HCEC 1CT (cell line): ENCODE results near the gene MORF4L1.
A peak's percentile ranks its signal among the peaks of the same experiment; 100 is the strongest.
"Not testable (repeated sequence)": the region's sequence is repeated elsewhere in the genome, so short reads cannot be mapped to it uniquely, and the experiment has no call there.

Experiments used
- DNase-seq: peaks from one replicate; pipeline ENCODE4 v3.0.0-alpha.2; 2017

The MORF4L1 gene

GRCh38 chr15:78872155-78872971 is at the start of gene MORF4L1:
Gene MORF4L1, plus strand, starts transcription at chr15:78872890. Its CDS starts 128 bp downstream, at chr15:78873018.
- DNase-seq = peak; percentile 93

DNA sequence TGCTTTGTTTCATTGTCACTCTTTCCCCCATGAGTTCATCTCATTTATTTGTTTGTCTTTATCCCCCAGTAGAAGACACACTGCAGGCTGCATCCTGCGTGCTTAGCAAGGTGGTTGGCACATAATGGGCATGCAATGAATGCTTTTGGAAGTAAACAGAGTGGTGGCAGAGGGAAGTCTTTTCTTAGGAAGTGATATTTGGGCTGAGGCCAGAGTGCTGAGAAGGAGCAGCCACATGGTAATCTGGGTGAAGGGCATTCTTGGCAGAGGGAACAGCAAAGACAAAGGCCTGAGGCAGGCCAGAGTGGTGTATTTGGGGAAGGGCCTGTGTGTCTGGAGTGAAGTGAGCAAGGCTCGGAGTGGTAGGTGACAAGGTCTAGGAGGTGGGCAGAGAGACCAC is 43.8 kb upstream of the MORF4L1 start:
- no peak for DNase-seq

DNA sequence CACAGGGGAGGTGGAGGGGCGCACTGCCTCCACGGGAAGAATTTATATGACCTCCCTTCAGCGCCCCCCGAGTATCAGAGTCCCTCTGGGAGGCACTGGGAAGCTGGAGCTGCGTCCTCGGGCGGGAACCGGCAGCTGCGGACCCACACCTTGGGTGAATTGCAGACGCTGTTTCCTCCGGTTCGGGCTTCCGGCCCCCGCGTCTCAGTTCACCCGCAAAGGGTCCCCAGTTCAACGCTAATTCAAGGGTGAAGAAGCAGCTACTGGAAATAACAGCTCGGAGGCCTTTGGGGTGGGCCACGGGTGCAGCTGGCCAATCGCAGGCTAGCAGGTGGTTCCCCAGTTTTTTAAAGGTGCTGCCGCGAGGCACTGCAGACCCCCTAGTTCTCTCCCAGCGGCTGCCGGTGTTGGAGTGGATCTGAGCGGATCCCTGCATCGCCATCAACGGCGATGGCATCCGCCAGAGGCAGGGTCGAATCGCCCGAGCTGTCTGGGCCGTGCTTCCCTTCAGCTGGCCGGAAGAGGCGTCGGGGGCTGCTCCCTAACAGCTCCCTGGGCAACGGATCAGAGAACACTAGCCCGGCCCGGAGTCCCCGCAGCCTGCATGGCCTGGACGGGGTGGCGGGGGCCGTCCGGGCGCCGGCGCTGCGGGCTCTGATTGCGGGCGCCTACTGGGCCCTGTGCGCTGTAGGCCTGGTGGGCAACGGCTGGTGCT is 42.0 kb upstream of the MORF4L1 start:
- DNase-seq = no peak

DNA sequence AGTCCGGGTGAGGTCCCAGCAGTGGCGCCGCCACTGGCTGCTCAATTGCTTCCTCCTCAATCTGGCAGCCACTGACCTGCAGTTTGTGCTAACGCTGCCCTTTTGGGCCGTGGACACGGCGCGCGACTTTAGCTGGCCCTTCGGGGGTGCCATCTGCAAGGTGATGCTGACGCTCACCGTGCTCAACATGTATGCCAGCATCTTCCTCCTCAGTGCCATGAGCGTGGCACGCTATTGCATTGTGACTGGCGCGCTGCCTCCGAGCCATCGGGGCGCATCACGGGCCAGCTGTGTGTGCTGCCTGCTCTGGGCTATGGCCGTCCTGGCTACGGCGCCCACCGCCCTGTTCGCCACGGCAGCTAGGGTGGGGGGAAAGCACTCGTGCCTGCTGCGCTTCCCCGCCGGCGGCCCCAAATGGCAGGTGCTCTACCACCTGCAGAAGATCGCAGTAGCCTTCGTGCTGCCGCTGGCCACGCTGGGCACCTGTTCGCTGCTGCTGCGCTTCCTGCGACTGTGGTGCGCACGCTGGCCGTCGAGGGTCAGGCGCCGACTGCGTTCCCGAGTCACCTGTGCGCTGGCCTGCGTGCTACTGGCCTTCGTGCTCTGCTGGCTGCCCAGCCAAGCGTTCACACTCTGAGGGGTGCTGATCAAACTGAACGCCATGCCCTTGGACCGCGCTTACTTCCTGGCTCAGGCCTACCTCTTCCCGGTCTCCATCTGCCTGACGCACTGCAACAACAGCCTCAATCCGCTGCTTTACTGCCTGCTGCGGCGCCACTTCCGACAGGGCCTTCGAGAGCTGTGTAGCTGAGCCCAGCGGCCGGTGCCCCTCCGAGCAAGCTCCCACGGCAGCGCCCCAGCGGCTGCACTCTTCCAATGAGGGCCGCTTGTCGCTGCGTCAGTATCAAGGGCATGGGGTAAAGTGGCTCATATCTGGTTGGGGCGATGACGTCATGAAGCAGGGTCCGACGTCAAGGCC is 41.2 kb upstream of the MORF4L1 start:
- no peak for DNase-seq

DNA sequence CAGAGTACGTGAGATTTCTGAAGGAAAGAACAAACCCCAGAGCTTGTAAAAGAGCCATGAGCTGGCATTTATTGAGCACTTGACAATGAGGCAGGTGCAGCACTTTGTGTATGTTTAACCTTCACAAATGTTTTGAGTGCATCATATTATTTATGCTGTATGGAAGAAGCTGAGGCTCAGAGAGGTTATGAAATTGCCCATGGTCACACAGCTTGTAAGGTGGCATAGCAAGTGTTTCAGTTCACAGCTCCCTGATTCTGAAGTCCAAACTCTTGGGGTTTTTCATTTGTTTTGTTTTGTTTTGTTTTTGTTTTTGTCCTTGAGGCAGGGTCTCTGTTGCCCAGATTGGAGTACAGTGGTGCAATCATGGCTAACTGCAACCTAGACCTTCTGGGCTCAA is 36.4 kb upstream of the MORF4L1 start:
- no peak for DNase-seq

DNA sequence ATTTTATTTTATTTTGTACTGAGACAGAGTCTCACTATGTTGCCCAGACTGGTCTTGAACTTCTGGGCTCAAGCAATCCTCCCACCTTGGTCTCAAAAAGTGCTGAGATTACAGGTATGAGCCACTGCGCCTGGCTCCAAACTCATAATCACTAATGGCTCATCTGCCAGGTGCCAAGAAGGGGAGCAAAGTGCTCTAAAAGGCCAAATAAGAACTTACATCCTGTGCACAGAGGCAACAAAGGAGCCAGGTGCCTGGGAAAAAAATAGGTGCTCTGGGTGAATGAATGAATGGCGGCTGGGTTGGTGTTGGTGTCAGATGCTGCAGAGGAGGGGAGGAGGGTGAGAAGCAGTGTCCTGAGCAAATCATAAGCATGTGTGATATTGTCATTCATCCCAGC is 35.6 kb upstream of the MORF4L1 start:
- DNase-seq = no peak

GRCh38 chr15:78837543-78837942 is 35.1 kb upstream of the MORF4L1 start:
- DNase-seq = no peak

- DNase-seq = no peak
Measured at GRCh38 chr15:78838489-78838888, 34.2 kb upstream of the MORF4L1 start.

DNA sequence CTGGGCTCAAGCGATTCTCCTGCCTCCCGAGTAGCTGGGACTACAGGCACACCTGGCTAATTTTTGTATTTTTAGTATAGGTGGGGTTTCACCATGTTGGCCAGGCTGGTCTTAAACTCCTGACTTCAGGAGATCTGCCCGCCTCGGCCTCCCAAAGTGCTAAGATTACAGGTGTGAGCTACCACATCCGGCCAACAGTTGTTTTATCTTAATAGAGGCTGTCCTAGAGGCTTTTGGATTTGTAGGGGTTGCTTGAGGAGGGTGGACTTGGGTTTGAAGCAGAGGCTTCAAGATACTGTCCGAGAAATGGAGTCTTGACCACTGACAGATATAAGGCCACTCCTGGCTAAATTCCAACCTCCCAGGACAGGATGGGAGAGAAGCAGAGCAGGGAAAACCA is 33.5 kb upstream of the MORF4L1 start:
- not testable (repeated sequence) for DNase-seq

- no peak for DNase-seq
Measured at GRCh38 chr15:78840661-78841375, 31.9 kb upstream of the MORF4L1 start.

- no peak for DNase-seq
Measured at GRCh38 chr15:78841376-78841706, 31.3 kb upstream of the MORF4L1 start.

- no peak for DNase-seq
Measured at GRCh38 chr15:78841891-78842290, 30.8 kb upstream of the MORF4L1 start.

GRCh38 chr15:78842519-78842918 is 30.2 kb upstream of the MORF4L1 start:
- no peak for DNase-seq

DNA sequence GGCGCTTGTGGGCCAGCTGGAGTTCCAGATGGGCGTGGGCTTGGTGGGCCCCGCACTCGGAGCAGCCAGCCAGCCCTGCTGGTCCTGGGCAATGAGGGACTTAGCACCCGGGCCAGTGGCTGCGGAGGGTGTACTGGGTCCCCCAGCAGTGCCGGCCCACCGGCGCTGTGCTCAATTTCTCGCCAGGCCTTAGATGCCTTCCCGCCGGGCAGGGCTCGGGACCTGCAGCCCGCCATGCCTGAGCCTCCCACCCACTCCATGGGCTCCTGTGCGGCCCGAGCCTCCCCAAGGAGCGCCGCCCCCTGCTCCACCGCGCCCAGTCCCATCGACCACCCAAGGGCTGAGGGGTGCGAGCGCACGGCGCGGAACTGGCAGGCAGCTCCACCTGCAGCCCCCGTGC is 25.8 kb upstream of the MORF4L1 start:
- DNase-seq = not testable (repeated sequence)

- DNase-seq = not testable (repeated sequence)
Measured at GRCh38 chr15:78847387-78847906, 25.2 kb upstream of the MORF4L1 start.

- no peak for DNase-seq
Measured at GRCh38 chr15:78850352-78850751, 22.3 kb upstream of the MORF4L1 start.

- DNase-seq = no peak
Measured at GRCh38 chr15:78850941-78851755, 21.5 kb upstream of the MORF4L1 start.

GRCh38 chr15:78853500-78853899 is 19.2 kb upstream of the MORF4L1 start:
- DNase-seq = no peak

GRCh38 chr15:78854833-78855372 is 17.8 kb upstream of the MORF4L1 start:
- no peak for DNase-seq

DNA sequence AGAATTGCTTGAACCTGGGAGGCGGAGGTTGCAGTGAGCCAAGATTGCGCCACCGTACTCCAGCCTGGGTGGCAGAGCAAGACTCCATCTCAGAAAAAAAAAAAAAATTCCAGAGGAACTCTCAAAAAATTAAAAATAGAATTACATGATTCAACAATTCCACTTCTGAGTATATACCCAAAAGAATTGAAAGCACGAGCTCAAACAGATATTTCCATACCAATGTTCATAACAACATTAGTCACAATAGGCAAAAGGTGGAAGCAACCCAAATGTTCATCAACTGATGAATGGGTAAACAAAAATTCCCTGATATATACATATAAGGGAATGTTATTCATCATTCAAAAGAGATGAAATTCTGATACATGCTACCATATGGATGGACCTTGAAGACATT is 16.9 kb upstream of the MORF4L1 start:
- DNase-seq = peak; percentile 96
